Raji (cell line): ENCODE results near the gene PRAC2.

Source experiments
- POLR2A ChIP-seq: IDR thresholded peaks from 2 replicates; pipeline ENCODE4 v1.6.1; 2011; ENCODE audit warnings: low read depth, low read length, control low read depth; ENCODE audit not compliant: insufficient read depth

Gene PRAC2

DNA sequence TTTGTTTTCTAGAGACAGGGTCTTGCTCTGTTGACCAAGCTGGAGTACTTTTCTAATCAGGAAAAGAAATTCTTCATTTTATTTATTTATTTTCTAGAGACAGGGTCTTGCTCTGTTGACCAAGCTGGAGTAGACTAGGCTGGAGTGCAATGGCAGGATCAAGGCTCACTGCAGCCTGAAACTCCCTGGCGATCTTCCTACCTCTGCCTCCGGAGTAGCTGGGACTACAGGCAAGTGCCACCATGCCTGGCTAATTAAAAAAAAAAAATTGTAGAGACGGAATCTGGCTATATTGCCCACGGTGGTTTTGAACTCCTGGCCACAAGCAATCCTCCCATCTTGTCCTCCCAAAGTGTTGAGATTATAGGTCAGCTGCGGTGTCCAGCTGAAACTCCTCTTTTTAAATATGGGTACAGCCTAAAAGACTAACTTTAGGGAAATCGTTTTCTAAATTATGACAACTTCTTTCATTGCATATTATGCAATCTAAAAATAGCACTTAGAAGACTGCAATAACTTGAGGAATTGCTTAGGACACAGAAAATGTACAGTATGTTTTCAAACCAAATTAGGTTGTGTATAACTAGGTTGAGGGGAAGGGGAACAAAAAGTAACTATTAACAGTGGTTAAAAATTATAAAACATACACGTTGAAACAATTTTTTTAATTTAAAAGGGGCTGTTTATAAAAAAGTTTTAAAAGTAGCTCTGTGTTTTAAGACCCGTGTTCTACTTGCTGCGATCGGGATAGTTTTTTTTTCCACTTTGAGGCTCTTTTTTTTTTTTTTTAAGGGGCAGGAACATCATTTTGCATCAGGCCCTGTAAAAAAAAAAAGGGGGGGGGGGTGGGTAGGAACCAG is 5.4 kb upstream of the PRAC2 start:
- no peak for TF ChIP-seq POLR2A

DNA sequence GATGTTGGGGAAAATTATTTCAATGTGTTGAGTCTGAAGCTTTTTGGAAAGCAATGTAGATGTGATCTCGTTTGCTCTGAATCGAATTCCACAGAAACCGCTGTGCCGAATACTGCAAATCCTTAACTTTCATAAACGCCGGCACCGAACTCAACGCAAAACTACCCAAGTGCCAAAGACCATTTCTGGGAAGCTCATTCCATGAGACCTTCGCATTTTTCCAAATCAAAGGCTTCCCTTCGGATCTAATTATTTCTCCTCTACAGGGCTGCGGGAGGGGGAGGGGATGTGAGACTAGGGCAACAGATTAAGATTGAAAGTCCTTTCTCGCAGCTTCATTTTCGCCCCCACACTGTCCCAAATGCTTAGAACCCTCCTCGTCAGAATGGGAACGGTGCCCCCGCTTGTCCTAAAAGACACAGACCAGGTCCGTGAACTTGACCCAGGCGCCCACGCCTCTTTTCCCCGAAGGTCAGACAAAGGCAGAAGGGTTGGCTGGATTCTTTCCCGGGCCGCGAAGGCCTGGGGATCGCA is 4.7 kb upstream of the PRAC2 start:
- no peak for TF ChIP-seq POLR2A

GRCh38 chr17:48718761-48719641 is 4.0 kb upstream of the PRAC2 start:
- TF ChIP-seq POLR2A: no peak

GRCh38 chr17:48719642-48720265 is 3.2 kb upstream of the PRAC2 start:
- no peak for TF ChIP-seq POLR2A

- TF ChIP-seq POLR2A: no peak
These were observed 2.5 kb upstream of the PRAC2 start for GRCh38 chr17:48720266-48721008.

- TF ChIP-seq POLR2A: no peak
These were observed 2.0 kb upstream of the PRAC2 start for GRCh38 chr17:48721009-48721402.

GRCh38 chr17:48722201-48722907 is 631 bp upstream of the PRAC2 start, which contains the start of gene PRAC1:
PRAC1 (minus strand) TSS chr17:48722518; CDS start chr17:48722392, 126 bp downstream.
- TF ChIP-seq POLR2A: no peak

- no peak for TF ChIP-seq POLR2A
These were observed 652 bp downstream of the PRAC2 start for GRCh38 chr17:48723423-48724250.

GRCh38 chr17:48724251-48725003 is 1.4 kb downstream of the PRAC2 start:
- no peak for TF ChIP-seq POLR2A

DNA sequence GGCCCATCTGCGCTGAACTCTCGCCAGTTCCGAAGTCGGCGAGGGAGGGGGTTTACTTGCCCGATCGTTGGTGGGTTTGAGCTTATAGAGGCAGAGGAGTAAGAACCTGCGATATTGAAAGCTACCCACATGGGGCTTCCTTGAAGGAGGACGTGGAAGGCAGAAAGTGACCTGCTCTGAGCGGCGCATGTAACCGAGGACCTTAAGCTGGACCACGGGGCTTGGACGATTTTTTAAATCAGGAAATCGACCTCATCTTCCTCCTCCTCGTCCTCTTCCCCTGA is 2.0 kb downstream of the PRAC2 start:
- TF ChIP-seq POLR2A: no peak

- TF ChIP-seq POLR2A: no peak
These were observed 2.5 kb downstream of the PRAC2 start for GRCh38 chr17:48725288-48726064.

- TF ChIP-seq POLR2A: no peak
These were observed 3.3 kb downstream of the PRAC2 start for GRCh38 chr17:48726114-48726915.
